ENCODE measurements around the gene TIMD4.

TIMD4 gene

DNA sequence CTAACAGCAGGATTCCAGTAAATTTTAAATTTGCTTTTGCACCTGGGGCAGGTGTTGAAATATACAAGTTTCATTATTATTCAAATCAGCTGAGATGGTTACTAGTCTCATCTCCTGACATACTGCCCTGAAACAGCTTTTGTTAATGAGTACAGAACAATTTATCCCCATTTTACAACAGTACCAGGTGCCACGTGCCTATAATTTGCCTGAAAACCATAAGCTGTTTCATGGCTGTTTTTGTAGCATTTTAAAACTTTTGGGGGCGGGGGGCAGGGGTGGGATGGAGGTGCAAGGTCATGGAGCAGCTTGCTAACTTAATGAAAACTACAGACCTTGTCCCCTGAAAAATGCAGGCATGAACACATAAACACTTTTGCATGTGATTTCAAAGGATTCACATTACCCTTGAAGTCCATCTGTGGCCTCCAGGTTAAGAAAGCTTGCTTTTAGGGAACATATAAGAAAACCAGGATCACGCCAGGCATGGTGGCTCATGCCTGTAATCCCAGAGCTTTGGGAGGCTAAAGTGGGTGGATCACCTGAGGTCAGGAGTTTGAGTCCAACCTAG lies 42.1 kb downstream of the TIMD4 start:
- no peak for DNase-seq

DNA sequence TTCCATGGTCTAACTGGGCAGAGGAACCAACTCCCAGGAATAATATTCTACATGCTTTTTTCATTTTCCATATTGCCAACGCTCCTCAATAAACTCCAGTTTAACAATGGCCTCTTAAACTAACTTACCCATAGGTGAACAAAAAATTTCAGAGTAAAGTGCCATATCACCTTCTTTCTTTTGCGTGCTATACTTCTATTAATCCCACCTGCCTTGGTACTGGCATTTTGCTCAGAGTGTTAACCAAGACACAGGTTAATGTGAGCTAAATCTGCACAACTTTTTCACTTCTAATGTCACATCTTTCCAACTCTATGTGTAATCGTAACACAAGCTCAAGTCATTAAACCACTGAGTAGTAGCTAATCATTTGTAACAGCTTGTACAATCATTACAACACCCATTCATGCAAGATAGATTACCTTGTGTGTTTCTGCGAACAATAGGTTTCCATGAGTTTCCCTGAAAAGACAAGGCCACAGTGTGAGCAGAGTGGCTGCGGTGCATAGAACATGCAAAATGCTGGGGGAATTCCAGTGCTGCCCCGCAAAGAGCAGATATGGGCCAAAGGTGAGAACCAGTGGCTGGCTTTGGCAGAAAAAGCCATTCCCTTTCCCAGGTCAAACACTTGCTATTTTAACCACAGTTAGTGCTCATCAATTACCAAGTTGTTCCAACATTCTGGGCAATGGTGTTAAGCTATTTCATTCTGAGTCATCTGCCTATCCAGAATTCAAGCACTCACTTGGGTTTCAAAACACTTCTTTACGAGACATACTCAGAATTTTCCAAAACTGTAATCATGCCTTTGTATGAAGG lies 42.8 kb downstream of the TIMD4 start:
- no peak for DNase-seq

- DNase-seq, result no peak
Measured at GRCh38 chr5:156918311-156918845, 44.6 kb downstream of the TIMD4 start.

DNA sequence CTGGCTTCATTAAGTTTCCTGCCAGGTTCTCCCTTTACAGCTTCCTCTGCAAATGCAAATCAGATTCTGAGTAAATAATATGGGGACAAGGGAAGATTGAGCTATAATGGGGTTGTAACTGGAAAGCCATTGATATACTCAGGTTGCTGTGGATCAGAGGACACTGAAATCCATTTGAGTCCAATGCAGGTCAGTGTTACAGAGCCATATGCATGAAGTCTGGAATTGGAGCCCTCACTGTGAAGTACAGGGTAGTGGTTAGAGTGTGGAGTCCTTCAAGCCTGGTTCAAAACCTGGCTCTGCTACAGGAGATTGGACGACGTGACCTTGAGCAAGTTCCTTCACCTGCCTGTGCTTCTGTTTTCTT lies 48.7 kb downstream of the TIMD4 start:
- DNase-seq, result no peak

GRCh38 chr5:156913719-156914370 lies 49.2 kb downstream of the TIMD4 start:
- no peak for DNase-seq

DNA sequence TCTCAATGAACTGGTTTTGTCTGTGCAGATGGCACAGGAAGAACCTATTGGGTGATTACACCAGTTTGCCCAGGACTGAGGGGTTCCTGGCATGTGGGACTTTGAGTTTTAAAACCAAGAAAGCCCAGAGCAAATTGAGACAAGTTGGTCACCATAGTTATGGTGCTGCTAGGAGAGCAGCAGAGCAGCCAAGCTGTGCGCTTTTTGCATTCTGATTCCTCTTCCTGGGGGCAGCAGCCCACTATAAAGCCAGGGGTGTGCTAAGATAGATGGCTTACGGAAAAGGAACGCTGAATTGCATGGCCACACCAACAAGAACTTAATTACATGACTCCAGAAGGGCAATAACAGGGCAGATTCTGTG lies 49.7 kb downstream of the TIMD4 start:
- DNase-seq, result no peak

GRCh38 chr5:156912869-156913268 lies 50.2 kb downstream of the TIMD4 start:
- no peak for DNase-seq

GRCh38 chr5:156909180-156909579 lies 53.8 kb downstream of the TIMD4 start:
- DNase-seq, result no peak

- DNase-seq, result no peak
Measured at GRCh38 chr5:156907667-156908066, 55.4 kb downstream of the TIMD4 start.

DNA sequence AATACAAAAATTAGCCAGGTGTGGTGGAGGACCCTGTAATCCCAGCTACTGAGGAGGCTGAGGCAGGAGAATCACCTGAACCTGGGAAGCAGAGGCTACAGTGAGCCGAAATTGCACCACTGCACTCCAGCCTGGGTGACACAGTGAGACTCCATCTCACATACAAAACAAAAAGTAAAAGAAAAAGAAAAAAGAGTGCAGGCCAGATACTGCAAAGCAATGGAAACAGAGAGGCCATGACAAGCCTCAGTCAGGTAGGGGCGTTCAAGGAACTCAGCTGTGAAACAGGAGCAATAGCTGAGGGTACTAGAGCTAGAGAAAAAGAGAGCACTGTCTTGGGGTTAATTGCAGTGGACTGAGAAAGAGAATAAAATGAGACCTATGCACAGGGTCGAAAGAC lies 56.2 kb downstream of the TIMD4 start:
- no peak for DNase-seq

- DNase-seq, result no peak
Measured at GRCh38 chr5:156896546-156896945, 66.5 kb downstream of the TIMD4 start.

GRCh38 chr5:156893517-156893916 lies 69.5 kb downstream of the TIMD4 start:
- no peak for DNase-seq

DNA sequence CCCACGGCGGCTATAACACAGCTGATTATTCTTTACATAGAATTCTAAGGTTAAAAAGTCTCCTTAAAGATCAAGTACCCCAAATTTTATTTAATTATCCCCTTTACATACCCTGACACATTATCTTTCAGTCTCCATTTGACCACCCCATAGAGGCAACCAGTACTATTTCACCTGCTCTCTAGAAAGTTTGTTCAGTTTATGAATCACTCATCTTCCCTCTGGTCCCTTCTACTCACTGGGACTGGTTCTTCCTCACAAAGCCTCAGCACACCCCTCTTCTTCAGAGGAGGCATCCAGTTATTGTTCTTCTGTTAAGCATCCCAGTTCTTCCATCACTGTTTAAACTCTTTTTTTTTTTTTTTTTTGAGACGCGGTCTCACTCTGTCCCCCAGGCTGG lies 70.2 kb downstream of the TIMD4 start:
- DNase-seq, result no peak

GRCh38 chr5:156892223-156892622 lies 70.8 kb downstream of the TIMD4 start:
- DNase-seq, result no peak

GRCh38 chr5:156888520-156888919 lies 74.5 kb downstream of the TIMD4 start:
- DNase-seq, result no peak

GRCh38 chr5:156883316-156883875 lies 79.6 kb downstream of the TIMD4 start:
- no peak for DNase-seq

DNA sequence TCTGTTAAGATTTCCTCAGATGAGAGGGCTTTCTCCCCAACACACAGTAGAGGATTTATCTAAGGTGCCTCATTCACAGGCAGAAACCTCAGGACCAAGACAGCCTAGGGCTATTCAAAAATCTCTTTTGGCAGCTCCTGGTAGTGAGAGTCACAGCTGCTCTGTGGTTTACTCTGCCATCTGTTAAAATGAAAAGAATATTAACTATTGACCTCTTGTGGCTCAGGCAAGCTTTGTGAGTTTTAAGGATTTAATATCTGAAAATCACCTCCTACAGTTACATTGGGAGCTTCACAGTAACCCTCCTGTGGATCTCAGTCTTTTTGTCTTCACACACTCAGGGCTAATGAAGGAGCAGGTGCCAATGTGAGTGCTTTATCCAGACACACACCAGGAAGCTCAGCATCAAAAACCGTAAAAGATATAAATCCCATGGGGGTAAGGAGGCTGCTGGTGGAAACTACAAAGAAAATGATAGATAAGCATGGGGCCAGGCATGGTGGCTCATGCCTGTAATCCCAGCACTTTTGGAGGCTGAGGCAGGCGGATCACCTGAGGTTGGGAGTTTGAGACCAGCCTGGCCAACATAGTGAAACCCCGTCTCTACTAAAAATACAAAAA lies 83.3 kb downstream of the TIMD4 start:
- no peak for DNase-seq

DNA sequence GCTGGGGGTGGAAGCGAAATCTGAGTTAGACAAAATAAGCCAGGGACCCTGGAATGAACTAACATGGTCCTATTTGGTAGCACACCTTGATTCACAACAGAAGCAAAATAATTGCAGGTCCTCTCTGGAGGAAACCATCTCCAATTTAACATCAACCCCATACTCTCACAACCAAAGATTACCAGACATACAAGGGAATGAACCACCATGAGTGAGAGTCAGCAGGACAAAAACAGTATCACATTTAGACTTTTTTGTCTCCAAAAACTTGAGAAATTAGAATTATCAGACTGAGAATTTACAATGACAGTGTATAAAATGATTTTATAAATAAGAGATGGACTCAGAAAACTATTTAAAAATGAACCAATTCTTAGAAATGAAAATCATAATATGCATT lies 91.8 kb downstream of the TIMD4 start:
- DNase-seq, result no peak

GRCh38 chr5:156870498-156870839 lies 92.6 kb downstream of the TIMD4 start:
- no peak for DNase-seq

Data from activated CD4-positive, alpha-beta T cell treated with anti-CD3 and anti-CD28 coated beads for 1 hour (primary cell).